SU-DHL-6 (cell line): Measurements from ENCODE around the gene UTF1.

Source experiments
- H2AFZ ChIP-seq: fragments of 200-600 bp; sonication (generic); 2 replicates; pipeline ENCODE4 v1.6.1; 2014; ENCODE audit warnings: low read depth, mild to moderate bottlenecking, moderate library complexity, mixed read lengths, antibody characterized with exemption, low read length; ENCODE audit not compliant: severe bottlenecking
- H3F3A ChIP-seq: fragments of 200-600 bp; shearing (Covaris generic); 2 replicates; pipeline ENCODE4 v1.6.0; 2016; ENCODE audit warnings: antibody characterized with exemption, mild to moderate bottlenecking; ENCODE audit not compliant: insufficient read depth
- H3K27ac ChIP-seq: fragments of 200-600 bp; sonication (generic); 2 replicates; pipeline ENCODE4 v1.5.1; 2016; ENCODE audit warnings: low read depth, mild to moderate bottlenecking, low read length, moderate library complexity, mixed read lengths
- H3K27me3 ChIP-seq: fragments of 200-600 bp; sonication (generic), shearing (Covaris generic); 2 replicates; pipeline ENCODE4 v1.6.0; 2014; ENCODE audit warnings: mild to moderate bottlenecking, low read length
- H3K36me3 ChIP-seq: fragments of 200-600 bp; sonication (generic); 2 replicates; pipeline ENCODE4 v1.6.1; 2014; ENCODE audit warnings: mild to moderate bottlenecking, low read length, mixed read lengths
- H3K4me2 ChIP-seq: fragments of 300-600, 200-600 bp; shearing (Covaris generic), sonication (generic); 2 replicates; pipeline ENCODE4 v1.6.0; 2014; ENCODE audit warnings: low read length, low read depth, mild to moderate bottlenecking; ENCODE audit not compliant: poor library complexity, severe bottlenecking
- H3K4me3 ChIP-seq: fragments of 200-600 bp; sonication (generic); 2 replicates; pipeline ENCODE4 v1.5.1; 2014; ENCODE audit warnings: antibody characterized with exemption, low read length, mild to moderate bottlenecking, mixed read lengths; ENCODE audit not compliant: insufficient read depth, poor library complexity, severe bottlenecking
- H3K79me2 ChIP-seq: fragments of 200-600 bp; sonication (generic); 2 replicates; pipeline ENCODE4 v1.6.1; 2014; ENCODE audit warnings: mild to moderate bottlenecking, low read length, moderate library complexity; ENCODE audit not compliant: insufficient read depth
- H3K9ac ChIP-seq: fragments of 200-600 bp; sonication (generic); 2 replicates; pipeline ENCODE4 v1.7.0; 2014; ENCODE audit warnings: mild to moderate bottlenecking, low read length
- H3K9me2 ChIP-seq: fragments of 200-600 bp; sonication (generic); replicated peaks from 2 replicates; pipeline ENCODE4 v1.6.1; 2014; ENCODE audit warnings: low read length; ENCODE audit not compliant: insufficient read depth
- H3K9me3 ChIP-seq: fragments of 200-600 bp; sonication (generic); 2 replicates; pipeline ENCODE4 v1.6.1; 2014; ENCODE audit warnings: low read length, mixed read lengths; ENCODE audit not compliant: insufficient read depth
- H4K20me1 ChIP-seq: fragments of 200-600 bp; sonication (generic); 2 replicates; pipeline ENCODE4 v1.6.1; 2014; ENCODE audit warnings: low read depth, mild to moderate bottlenecking, antibody characterized with exemption, low read length, moderate library complexity, mixed read lengths
- CTCF ChIP-seq: fragments of 200-600 bp; sonication (generic); IDR thresholded peaks from one replicate; pipeline ENCODE4 v1.5.1; 2017; ENCODE audit warnings: antibody characterized with exemption, mild to moderate bottlenecking, low read length, moderate library complexity; ENCODE audit not compliant: insufficient read depth, poor library complexity, severe bottlenecking
- EZH2phosphoT487 ChIP-seq: fragments of 200-600 bp; sonication (generic), shearing (Covaris generic); conservative IDR thresholded peaks from 2 replicates; pipeline ENCODE4 v1.6.1; 2018; ENCODE audit warnings: mild to moderate bottlenecking, antibody characterized with exemption, low read length, moderate library complexity, mixed read lengths

UTF1 gene

GRCh38 chr10:133252223-133252552 is 22.2 kb downstream of the UTF1 start:
- Histone ChIP-seq H3F3A (no peaks in the 10 kb centered on the region), H3K4me2 (no peak overlapping the region), H3K4me3 (no peak overlapping the region), H3K9me2 (no peaks in the 10 kb centered on the region), H3K36me3 (no peaks in the 10 kb centered on the region), H3K9me3 (no peaks in the 10 kb centered on the region), H3K27ac (no peak overlapping the region), H2AFZ (no peak overlapping the region), H4K20me1 (no peaks in the 10 kb centered on the region), H3K79me2 (no peaks in the 10 kb centered on the region), H3K9ac (no peak overlapping the region), H3K27me3 (no peaks in the 10 kb centered on the region)
- no peak for TF ChIP-seq CTCF
- no peak for TF ChIP-seq EZH2phosphoT487

GRCh38 chr10:133253361-133253955 is 23.4 kb downstream of the UTF1 start:
- Histone ChIP-seq H3K36me3 (no peaks in the 10 kb centered on the region), H4K20me1 (no peaks in the 10 kb centered on the region), H3K4me2 (no peak overlapping the region), H3K27ac (no peak overlapping the region), H3K9ac (no peak overlapping the region), H3K9me3 (no peaks in the 10 kb centered on the region), H2AFZ (no peak overlapping the region), H3F3A (no peaks in the 10 kb centered on the region), H3K9me2 (no peaks in the 10 kb centered on the region), H3K27me3 (no peaks in the 10 kb centered on the region), H3K79me2 (no peaks in the 10 kb centered on the region), H3K4me3 (no peak overlapping the region)
- no peak for TF ChIP-seq EZH2phosphoT487
- TF ChIP-seq CTCF = no peak

GRCh38 chr10:133254421-133255120 is 24.6 kb downstream of the UTF1 start:
- Histone ChIP-seq H3K27ac (no peak overlapping the region), H4K20me1 (no peaks in the 10 kb centered on the region), H3K36me3 (no peaks in the 10 kb centered on the region), H3K4me2 (no peak overlapping the region), H3K27me3 (no peaks in the 10 kb centered on the region), H3K9me3 (no peaks in the 10 kb centered on the region), H3K79me2 (no peaks in the 10 kb centered on the region), H3F3A (no peaks in the 10 kb centered on the region), H3K9me2 (no peaks in the 10 kb centered on the region), H3K4me3 (no peak overlapping the region), H3K9ac (no peak overlapping the region), H2AFZ (no peak overlapping the region)
- TF ChIP-seq CTCF (no peak), EZH2phosphoT487 (no peak)
